Suprapubic skin (tissue), 4 donors: ENCODE measurements around the gene EMID1.

ENCODE experiments used
- EP300 ChIP-seq: sonication (generic); formaldehyde crosslinking; IDR thresholded peaks from one replicate; pipeline ENCODE4 v1.6.1; 2017; ENCODE audit warnings: antibody characterized with exemption
- POLR2A ChIP-seq, 2 donors: fragments of 450-650 bp; IDR thresholded peaks; one replicate each; pipeline ENCODE4 v1.6.1; 2017; ENCODE audit warnings: antibody characterized with exemption in 2 of 2, mild to moderate bottlenecking in 2 of 2, moderate library complexity in 2 of 2
- POLR2AphosphoS5 ChIP-seq, 3 donors: sonication (generic); formaldehyde crosslinking; IDR thresholded peaks; one replicate each; pipeline ENCODE4 v1.6.1; 2017; ENCODE audit warnings: antibody characterized with exemption in 3 of 3
- TF ChIP-seq, protein P1 (sequence below), 2 donors: fragments of 200-600 bp in 1 of 2; fragments of 450-650 bp in 1 of 2; sonication (generic) in 1 of 2; IDR thresholded peaks; one replicate each; pipeline ENCODE4 v1.5.1; 2016 to 2019; ENCODE audit warnings: antibody characterized with exemption in 2 of 2, mild to moderate bottlenecking in 1 of 2, moderate library complexity in 1 of 2

DNA sequence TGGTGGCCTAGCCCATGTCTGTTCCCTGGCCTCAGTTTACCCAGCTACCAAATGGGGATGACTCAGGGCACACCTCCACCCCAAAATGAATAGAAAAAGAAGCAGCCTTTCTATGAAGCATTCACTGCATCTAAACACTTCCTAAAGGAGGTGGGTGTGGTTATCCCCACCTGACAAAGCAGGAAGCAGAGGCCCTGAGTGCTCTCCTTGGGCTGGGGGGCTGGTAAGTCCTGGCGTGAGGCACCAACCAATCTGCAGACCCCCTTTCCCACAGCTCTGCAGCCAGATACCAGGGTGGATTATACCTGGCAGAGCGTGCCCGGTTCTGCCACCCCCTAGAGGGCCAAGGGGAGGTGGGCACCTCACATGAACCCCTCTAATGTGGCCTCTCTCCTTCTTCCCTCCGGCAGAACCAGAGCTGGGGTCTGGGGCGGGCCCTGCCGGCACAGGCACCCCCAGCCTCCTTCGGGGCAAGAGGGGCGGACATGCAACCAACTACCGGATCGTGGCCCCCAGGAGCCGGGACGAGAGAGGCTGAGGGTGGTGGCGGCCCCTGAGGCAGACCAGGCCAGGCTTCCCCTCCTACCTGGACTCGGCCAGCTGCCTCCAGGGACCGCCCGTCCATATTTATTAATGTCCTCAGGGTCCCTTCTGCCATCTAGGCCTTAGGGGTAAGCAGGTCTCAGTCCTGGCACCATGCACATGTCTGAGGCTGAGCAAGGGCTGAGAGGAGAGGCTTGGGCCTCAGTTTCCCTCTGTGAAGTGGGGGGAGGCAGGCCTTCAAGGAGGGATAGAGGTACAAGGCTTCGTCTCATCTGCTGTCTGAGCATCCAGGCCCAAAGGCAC, 52.9 kb downstream of the EMID1 start:
- TF ChIP-seq, protein P1, sequence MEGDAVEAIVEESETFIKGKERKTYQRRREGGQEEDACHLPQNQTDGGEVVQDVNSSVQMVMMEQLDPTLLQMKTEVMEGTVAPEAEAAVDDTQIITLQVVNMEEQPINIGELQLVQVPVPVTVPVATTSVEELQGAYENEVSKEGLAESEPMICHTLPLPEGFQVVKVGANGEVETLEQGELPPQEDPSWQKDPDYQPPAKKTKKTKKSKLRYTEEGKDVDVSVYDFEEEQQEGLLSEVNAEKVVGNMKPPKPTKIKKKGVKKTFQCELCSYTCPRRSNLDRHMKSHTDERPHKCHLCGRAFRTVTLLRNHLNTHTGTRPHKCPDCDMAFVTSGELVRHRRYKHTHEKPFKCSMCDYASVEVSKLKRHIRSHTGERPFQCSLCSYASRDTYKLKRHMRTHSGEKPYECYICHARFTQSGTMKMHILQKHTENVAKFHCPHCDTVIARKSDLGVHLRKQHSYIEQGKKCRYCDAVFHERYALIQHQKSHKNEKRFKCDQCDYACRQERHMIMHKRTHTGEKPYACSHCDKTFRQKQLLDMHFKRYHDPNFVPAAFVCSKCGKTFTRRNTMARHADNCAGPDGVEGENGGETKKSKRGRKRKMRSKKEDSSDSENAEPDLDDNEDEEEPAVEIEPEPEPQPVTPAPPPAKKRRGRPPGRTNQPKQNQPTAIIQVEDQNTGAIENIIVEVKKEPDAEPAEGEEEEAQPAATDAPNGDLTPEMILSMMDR (IDR thresholded peaks at IDR 0.05): no peak
- TF ChIP-seq POLR2AphosphoS5 (IDR thresholded peaks at IDR 0.05) (no peak), POLR2A (IDR thresholded peaks at IDR 0.05) (no peak), EP300 (no peak)
